Stimulated activated CD4-positive, alpha-beta T cell treated with anti-CD3 and anti-CD28 coated beads, Interleukin-1b, Interleukin-23, amount 100 ng/mL, for 24 hours (primary cell): ENCODE data around the gene SENP1.
"Not testable (repeated sequence)": the region's sequence is repeated elsewhere in the genome, so short reads cannot be mapped to it uniquely, and the experiment has no call there.

ENCODE experiments used
- DNase-seq, 4 experiments: peaks; one replicate each; pipeline ENCODE4 v3.0.0-alpha.2; 2020; ENCODE audit warnings: low read depth in 4 of 4, low spot score in 1 of 4

The SENP1 gene

DNA sequence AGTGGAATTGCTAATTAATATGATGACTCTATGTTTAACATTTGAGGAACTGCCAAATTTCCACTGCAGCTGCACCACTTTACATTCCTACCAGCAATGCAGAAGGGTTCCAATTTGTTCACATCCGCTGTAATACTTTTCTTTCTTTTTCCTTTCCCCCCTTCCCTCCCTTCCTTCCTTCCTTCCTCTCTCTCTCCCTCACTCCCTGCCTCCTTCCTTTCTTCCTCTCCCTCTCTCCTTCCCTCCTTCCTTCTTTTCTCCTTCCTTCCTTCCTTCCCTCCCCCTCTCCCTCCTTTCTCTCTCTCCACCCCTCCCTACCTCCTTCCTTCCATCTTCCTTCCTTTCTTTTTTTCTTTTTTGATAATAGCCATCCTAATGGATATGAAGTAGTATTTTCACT lies 10.1 kb upstream of the SENP1 start:
- no peak for DNase-seq

DNA sequence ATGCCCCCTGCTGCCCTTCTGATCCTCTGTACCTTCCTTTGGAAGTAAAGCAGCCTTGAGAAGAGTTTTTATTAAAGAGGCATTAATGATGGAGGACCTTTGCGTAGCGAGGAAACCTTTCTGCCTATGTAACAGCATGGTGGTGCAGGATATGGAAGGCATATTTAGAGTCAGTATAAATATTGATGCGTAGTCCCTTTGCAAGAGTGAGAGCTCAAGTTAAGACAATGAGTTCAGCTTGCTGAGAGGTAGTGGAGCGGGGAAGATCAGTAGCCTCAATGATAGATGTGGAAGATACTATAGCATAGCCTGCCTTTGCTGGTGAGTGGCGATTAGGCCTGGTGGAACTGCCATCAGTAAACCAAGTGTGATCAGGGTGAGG lies 5.4 kb upstream of the SENP1 start:
- DNase-seq, result not testable (repeated sequence)

DNA sequence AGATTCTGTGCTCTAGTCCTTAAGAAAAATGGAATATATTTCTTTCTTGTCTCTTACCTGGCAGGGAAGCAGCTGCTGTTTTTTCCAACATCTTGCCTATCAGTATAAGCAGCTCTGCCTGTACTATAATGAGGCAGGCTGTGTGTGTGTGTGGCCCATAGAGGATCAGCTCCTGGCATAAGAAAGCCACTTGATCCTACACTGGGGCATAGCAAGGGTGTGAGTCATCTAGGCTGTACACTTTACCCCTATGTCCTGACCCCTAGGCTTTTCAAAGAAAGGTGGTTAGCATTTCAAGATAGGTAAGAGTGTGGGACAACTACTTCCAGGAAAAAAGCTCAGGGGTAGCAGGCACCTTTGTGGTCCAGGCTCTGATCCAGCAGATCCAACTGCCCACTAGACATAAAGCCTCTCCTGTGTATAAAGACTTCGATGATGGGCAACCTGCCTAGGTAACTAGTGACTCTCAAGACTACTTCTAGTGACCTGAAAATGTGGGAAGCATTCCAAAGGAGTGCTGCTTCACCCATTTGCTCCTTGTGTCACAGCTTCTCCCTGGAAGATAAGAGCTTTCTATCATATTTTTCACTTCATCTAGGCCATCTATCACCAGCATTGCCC lies 4.9 kb upstream of the SENP1 start:
- no peak for DNase-seq

DNA sequence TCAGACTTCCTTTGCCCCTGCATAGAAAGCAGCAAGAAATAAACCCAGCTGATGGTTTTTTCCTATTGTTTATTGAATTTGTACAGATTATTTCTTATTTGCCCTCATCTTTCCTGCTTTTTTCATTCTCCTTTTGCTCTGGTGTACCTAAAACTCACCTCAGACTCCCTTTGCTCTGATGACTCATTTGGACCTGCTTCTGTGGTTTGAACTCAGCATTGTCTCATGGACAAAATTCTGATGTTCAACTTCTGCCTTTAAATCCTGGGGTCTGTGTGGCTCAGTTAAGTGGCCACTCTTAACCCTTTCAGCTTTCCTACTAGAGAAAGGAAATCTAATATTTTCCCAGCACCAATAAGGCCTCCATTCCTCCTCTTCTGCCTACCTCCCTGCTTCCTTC lies 3.5 kb upstream of the SENP1 start:
- no peak for DNase-seq

DNA sequence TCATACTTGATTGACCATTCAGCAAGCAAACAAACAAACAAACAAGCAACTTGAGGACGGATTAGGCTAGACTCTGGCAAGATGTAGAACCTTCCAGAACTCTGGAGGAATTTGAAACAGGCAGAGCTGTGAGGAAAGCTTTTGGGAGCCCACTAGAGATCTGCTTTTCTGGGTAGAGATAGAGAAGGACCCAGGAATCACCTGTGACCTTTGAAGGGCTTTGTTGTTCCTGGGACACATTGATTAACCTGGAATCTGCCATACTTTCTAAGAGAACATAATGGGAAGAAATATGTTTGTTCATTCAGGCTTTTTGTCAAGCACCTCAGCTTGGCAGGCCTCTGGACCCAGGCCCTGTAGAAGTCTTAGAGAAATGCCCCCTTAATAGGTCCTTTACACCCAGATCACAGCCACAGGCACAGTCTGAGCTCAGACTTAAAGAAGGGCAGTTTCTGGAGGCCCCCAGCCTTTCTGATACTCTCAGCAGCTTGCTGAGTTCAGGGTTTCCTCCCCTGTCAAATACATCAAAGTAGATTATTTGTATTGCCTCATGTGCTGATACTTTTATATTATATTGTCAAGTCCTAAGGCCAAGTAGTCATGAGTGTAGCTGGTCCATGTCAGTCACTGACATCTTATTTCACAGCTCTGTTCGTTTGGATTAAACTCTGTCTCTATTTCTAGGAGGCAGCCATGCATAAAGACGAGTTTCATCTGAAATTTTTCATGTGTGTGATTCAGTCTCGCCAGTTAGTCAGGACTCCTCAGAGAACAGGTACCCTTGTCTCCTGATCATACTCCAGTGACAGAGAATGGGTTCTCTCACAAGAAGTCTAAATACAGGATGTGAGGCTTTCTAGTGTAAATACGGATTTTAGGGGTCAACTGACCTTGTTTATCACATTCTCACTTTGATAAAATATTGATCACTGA lies 1.1 kb upstream of the SENP1 start:
- DNase-seq, result no peak

DNA sequence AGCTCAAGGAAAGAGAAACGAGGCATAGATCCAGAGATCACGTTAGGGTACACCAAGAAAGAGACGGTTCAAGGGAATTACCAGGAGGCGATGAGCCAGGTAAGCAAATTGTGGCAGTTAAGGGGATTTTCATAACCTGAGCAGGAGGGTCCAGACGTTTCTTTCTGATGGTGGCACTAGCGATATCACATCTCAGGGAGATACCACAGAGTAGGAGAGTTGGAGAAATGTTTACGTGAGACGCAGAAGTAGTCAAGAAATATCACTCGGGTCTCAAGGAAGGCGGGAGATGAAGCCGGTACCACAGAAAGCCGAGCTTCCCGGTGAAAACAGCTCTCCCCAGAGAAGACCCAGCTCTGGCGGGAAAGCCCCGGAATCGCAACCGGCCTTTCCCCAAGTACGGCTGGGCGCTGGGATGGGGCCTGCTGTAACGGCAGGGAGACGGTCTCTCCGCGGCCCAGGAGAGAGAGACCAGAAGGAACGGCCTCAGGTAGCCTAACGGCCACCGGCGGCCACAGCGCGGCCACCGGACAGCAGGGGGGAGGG lies 485 bp downstream of the SENP1 start:
- peak in 3 of 4 experiments; percentile 10 to 26 (median 20) for DNase-seq

DNA sequence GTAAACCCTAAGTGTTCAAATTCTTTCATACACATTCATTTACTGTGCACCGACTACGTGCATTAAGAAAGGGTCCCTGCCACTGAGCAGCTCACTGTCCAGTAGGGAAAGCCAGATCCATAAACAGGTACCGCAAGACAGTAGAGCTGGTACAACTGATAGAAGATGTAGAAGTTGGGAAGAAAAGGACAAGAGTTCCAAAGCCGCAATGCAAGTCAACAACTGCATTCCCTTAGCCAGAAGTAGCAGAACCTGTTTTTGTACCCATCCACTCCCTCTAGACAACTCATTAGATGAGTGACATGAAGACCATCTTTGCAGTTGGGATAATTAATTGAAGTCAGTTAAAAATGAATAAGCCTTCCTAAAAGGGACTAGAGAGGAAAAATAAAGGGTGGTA lies 1.3 kb downstream of the SENP1 start:
- DNase-seq, result no peak

DNA sequence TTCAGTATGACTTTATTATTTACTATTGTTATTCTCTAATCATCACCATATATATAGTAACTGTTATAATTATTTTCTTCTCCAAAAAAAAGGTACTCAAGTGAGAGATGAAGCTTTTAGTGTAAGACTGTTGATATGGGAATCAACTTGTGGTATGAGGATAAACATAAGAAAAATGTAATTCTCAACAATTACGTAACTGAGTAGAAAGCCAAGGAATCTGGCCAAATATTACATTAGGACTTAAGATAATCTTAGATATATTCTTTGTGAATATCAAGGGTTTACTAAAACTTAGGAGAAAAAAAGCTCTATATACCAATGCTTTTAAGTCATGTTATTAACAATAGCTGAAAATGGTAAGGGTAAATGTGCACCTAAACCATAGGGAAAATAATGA lies 13.3 kb downstream of the SENP1 start:
- DNase-seq, result no peak

DNA sequence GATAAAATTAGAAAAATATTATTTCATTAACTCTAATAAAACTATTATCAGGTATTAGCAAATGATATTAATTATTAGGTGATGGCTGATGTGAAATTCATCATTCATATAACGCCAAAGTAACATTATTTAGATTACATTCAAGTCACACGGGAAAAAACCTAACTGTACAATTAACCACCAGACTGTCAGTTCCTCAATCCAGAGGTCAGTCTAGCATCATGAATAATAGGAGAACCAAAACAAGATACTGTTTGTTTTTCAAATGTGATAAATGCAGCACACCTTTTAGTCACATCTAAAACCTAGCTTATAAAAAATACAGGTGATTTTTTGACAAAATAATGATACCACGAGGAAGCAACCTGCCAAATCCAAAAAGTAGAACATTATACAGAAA lies 19.6 kb downstream of the SENP1 start:
- no peak for DNase-seq

DNA sequence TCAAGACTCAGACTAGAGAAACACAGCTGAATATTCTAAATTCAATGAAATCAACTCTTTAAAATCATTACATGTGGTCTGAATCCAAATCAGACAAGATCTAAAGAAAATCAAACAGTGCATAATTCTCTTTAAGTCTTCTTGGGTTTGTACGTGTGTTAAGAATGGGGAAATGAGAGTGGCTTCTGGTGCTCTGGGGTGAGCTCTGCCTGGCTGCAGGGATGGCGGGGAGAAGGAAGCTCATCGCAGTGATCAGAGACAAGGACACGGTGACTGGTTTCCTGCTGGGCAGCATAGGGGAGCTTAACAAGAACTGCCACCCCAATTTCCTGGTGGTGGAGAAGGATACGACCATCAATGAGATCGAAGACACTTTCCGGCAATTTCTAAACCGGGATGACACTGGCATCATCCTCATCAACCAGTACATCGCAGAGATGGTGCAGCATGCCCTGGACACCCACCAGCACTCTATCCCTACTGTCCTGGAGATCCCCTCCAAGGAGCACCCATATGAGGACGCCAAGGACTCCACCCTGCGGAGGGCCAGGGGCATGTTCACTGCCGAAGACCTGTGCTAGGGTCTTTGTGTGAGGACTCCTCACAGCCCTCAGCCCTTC lies 20.9 kb downstream of the SENP1 start:
- DNase-seq, result no peak

DNA sequence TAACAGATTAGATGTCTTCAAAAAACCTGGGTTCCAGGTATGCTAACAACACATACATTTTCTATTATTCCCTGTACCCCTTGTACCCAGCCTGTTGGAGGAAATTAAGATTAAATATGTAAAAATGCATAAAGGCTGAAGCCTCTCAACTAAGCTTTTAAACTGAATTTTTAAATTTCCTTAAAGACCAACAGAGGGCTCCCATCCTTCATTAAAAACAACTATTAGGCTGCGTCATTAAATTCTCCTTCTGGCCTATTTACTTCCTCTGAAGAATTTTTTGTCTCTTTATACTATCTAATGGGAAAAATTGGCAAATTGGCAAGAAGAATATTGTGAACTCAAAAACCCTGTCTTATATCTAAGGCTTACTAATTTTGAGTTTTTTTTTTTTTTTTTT lies 21.8 kb downstream of the SENP1 start:
- no peak for DNase-seq

DNA sequence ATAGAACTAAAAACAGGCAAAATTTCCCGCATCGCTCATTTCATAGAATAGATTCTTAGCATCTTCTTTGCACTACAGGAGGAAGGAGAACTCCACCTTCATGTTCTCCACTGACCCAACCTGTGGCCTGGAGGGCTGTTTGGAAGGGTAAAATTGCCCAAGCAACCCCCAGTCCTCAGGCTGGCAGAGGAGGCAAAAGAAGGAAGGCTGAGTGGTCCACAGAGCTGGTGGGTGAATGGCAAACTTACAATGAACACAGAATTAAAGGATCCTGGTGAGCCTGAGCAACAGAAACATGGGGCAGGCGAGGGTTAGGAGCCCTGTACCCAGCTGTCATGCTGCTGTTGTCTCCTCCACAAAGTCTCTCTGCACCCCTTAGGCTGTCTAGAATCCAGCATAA lies 25.1 kb downstream of the SENP1 start:
- no peak for DNase-seq

DNA sequence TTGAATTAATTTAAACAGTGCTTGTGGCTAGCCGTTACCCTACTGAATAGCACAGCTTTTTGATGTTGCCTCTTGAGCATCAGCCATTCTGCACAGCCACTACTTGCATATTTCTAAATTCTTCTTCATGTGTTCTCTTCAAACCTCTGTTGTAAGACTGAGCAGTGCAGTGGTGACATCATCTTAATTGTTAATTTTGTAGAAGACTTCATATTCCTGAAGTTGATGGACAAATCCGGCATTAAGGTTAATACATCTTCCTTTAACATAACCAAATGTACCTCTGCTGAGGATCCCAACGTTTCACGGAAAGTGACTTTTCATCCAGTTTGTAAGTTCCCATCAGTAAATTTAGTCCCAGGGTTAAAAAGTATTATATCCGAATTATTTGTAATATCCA lies 25.6 kb downstream of the SENP1 start:
- no peak for DNase-seq

DNA sequence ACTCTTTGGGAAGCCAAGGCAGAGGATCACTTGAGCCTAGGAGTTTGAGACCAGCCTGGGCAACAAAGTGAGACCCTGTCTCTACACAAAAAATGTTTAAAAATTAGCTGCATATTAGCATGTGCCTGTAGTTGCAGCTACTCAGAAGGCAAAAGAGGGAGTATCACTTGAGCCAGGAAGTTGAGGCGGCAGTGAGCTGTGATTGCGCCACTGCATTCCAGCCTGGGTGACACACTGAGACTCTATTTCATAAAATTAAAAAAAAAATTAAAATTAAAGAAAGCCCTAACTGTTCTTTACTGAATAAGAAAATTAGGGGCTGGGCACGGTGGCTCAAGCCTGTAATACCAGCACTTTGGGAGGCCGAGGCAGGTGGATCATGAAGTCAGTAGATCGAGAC lies 27.0 kb downstream of the SENP1 start:
- no peak for DNase-seq

DNA sequence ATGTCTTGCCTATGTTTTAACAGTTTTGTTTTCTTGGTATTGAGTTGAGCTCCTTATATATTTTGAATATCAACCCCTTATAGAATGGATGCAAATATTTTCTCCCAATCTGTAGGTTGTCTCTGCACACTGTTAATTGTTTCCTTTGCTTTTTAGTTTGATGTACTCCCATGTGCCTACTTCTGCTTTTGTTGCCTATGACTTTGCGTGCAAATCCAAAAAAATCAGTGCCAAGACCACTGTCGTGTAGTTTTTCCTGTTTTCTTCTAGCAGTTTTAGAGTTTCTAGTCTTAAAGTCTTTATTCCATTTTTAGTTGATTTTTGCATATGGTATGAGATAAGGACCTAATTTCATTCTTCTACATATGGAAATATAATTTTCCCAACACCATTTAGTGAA lies 28.8 kb downstream of the SENP1 start:
- DNase-seq, result no peak

DNA sequence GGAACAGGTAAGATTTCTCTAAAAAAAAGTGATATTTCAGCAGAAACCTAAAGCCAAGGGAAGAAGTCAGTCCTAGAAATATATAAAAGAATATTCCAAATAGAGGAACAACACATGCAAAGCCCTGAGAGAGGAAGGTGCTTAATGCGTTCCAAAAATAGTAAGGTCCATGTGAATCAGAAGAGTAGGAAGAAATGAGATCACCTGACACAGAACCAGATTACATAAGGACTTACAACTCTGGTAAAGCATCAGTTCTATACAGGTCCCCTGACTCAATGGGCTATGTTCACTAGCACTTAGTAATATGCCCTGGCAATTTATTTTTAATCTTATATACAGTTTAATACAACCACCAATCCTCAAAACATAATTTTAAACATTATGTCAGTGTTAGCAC lies 30.0 kb downstream of the SENP1 start:
- DNase-seq, result no peak

DNA sequence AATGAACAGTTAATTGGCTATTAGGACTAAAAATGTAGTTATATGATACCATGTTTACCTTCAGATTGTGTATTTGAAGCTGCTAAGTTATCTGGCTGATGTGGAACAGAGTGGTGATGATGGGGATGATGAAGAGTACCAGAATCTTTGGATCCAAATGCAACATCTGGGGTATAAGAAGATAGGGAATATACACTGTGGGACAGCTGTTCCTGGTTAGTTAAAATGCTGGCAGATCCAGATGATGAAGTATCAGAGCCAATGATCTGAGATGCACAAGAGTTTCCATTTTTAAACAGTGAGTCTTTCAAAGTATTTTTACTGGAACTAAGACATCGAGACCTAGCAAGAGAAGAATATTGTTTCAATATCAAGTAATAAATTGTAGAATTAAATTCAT lies 31.6 kb downstream of the SENP1 start:
- no peak for DNase-seq

DNA sequence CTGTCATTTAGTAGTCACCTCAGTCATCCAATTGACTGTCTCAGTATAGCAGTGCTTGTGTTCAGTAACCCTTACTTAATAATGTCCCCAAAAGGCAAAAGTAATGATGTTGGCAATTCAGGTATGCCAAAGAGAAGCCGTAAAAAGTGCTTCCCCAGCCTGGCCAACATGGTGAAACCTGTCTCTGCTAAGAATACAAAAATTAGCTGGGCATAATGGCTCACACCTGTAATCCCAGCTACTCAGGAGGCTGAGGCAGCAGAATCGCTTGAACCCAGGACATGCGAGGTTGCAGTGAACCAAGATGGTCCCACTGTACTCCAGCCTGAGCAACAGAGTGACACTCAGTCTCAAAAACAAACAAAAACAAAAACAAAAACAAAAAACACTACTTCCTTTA lies 33.6 kb downstream of the SENP1 start:
- DNase-seq, result no peak

DNA sequence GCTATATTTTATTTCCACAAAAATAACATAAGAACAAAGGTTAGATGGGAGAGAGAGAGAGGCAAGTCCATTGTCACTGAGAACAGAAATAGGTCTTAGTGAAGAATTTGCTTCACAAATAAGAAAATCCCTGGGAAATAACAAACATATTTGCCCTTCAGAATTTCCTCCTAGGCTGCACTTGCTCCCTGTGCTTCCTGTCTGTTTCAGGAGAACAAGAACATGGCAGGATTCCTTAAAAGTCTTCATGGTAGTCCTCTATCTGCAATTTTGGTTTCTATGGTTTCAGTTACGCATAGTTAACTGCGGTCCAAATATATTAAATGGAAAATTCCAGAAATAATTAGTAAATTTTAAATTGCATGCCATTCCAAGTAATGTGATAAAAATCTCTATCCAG lies 34.1 kb downstream of the SENP1 start:
- no peak for DNase-seq

DNA sequence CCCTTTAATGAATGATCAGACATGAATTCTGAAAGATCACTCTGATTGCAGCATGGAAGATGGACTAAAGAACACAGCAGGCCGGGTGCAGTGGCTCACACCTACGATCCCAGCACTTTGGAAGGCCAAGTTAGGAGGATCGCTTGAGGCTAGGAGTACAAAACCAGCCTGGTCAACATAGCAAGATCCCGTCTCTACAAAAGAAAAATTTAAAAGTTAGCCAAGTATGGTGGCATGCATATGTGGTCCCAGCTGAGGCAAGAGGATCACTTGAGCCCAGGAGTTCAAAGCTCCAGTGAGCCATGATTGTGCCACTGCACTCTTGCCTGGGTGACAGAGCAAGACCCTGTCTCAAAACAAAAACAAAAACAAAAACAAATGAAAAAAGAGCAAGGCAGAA lies 35.1 kb downstream of the SENP1 start:
- no peak for DNase-seq

DNA sequence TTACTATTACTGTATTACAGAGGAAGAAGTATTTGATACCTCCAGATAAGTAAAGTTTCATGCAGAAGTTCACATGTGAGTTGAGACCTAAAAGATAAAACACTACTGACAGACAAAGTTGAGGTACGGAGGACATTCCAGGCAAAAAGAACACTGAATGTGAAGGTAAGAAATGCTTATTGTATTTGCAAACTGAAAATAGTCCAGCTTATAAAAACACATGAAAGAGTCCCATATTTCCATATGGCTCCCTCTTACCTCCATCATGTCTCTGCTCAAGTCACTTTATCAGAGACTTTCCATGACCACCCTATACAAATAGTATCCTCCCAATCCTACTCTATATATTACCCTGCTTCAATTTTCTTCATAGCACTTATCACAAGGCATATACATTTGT lies 35.8 kb downstream of the SENP1 start:
- DNase-seq, result no peak

DNA sequence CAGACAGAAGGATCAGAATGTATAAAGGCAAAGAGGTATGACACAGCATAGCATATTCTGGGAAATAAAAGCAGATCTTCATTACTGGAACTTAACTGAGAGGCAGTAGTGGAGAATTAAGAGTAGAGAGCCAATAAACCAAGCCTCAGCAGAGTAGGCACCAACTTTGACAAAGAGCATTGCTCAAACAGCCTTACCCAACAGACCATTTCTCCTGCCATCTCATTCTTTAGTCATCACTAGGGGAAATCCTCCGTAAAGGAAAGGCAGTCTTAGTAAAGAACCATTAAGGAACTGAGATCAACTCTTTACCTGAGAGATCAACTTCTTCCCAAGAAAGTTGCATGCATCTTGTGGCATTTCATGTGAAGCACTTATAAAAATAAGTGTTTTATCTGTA lies 36.6 kb downstream of the SENP1 start:
- no peak for DNase-seq
